ENCODE results near the gene NRG3. TPM values are rescaled to one million over a fixed set of nuclear protein-coding genes. Genes with fewer than 3 reads are reported as not detected.

NRG3 gene
- total and polyA plus RNA-seq, 2 donors (not counting 1 experiment from before 2014, with no cell fraction given), result 0.06 TPM; not detected in 1

GRCh38 chr10:82266438-82266837 lies 391.4 kb downstream of the NRG3 start:
- no peaks in the 10 kb centered on the region for H3K4me1 ChIP-seq (ENCODE audit: control insufficient read depth in 2 of 2, insufficient read depth in 2 of 2, low read length in 2 of 2)
- H3K4me3 ChIP-seq (ENCODE audit: control extremely low read depth in 1 of 5, extremely low read depth in 1 of 5, insufficient read depth in 1 of 5, low read depth in 2 of 5, low read length in 4 of 5), result no peak overlapping the region
- WGBS (ENCODE audit: insufficient coverage), result no CpG with 5 or more reads among the region's 1 CpG
- Mint-ChIP-seq H3K9me3 (ENCODE audit: insufficient read depth) (no peaks in the 10 kb centered on the region), H3K4me3 (no peak overlapping the region), H3K4me1 (no peaks in the 10 kb centered on the region), H3K27ac (no peak overlapping the region), H3K27me3 (no peaks in the 10 kb centered on the region)
- H3K27me3 ChIP-seq (replicated peaks in 1 of 4; ENCODE audit: control extremely low read depth in 1 of 4, control insufficient read depth in 3 of 4, insufficient read depth in 4 of 4, low read length in 3 of 4), result no peaks in the 10 kb centered on the region
- H3K27ac ChIP-seq (ENCODE audit: low read length in 2 of 2), result no peak overlapping the region
- POLR2A ChIA-PET, result no interaction called here
- DNase-seq, result no peak
- intact Hi-C loops (cut with micrococcal nuclease), result no loop called here
- H3K4me2 ChIP-seq (replicated peaks; ENCODE audit: low read depth, low read length, poor library complexity, severe bottlenecking), result no peak overlapping the region
- no peaks in the 10 kb centered on the region for H3K36me3 ChIP-seq (replicated peaks in 1 of 2; ENCODE audit: control extremely low read depth in 1 of 2, control insufficient read depth in 1 of 2, extremely low read depth in 1 of 2, insufficient read depth in 2 of 2, low read length in 1 of 2)
- H3K79me2 ChIP-seq (ENCODE audit: control insufficient read depth, insufficient read depth, low read length), result no peaks in the 10 kb centered on the region
- H4K20me1 ChIP-seq (ENCODE audit: control insufficient read depth, insufficient read depth, low read length, poor library complexity, severe bottlenecking), result no peaks in the 10 kb centered on the region
- H2AFZ ChIP-seq (ENCODE audit: insufficient read depth, low read depth, low read length, poor library complexity, severe bottlenecking), result no peak overlapping the region
- CTCF ChIA-PET, result no interaction called here
- H3K9me3 ChIP-seq (ENCODE audit: control extremely low read depth in 1 of 3, control insufficient read depth in 2 of 3, insufficient read depth in 1 of 3, low read length in 2 of 3), result no peaks in the 10 kb centered on the region
- TF ChIP-seq CTCF (IDR thresholded peaks at IDR 0.05) (no peak), EZH2 (IDR thresholded peaks at IDR 0.05; ENCODE audit: borderline replicate concordance, insufficient read depth, low read depth, low read length, poor library complexity, severe bottlenecking) (no peak)
- ATAC-seq (ENCODE audit: low read depth), result no peak
- H3K9ac ChIP-seq (ENCODE audit: low read length), result no peak overlapping the region

GRCh38 chr10:82267014-82267413 lies 392.0 kb downstream of the NRG3 start:
- intact Hi-C loops (cut with micrococcal nuclease), result no loop called here
- ChIA-PET POLR2A (no interaction called here), CTCF (no interaction called here)
- Histone ChIP-seq H3K9me3 (ENCODE audit: control extremely low read depth in 1 of 3, control insufficient read depth in 2 of 3, insufficient read depth in 1 of 3, low read length in 2 of 3) (no peaks in the 10 kb centered on the region), H3K4me1 (ENCODE audit: control insufficient read depth in 2 of 2, insufficient read depth in 2 of 2, low read length in 2 of 2) (no peaks in the 10 kb centered on the region), H3K4me2 (replicated peaks; ENCODE audit: low read depth, low read length, poor library complexity, severe bottlenecking) (no peak overlapping the region), H3K36me3 (replicated peaks in 1 of 2; ENCODE audit: control extremely low read depth in 1 of 2, control insufficient read depth in 1 of 2, extremely low read depth in 1 of 2, insufficient read depth in 2 of 2, low read length in 1 of 2) (no peaks in the 10 kb centered on the region), H3K9ac (ENCODE audit: low read length) (no peak overlapping the region), H3K4me3 (ENCODE audit: control extremely low read depth in 1 of 5, extremely low read depth in 1 of 5, insufficient read depth in 1 of 5, low read depth in 2 of 5, low read length in 4 of 5) (no peak overlapping the region), H2AFZ (ENCODE audit: insufficient read depth, low read depth, low read length, poor library complexity, severe bottlenecking) (no peak overlapping the region), H3K27me3 (replicated peaks in 1 of 4; ENCODE audit: control extremely low read depth in 1 of 4, control insufficient read depth in 3 of 4, insufficient read depth in 4 of 4, low read length in 3 of 4) (no peaks in the 10 kb centered on the region), H4K20me1 (ENCODE audit: control insufficient read depth, insufficient read depth, low read length, poor library complexity, severe bottlenecking) (no peaks in the 10 kb centered on the region), H3K27ac (ENCODE audit: low read length in 2 of 2) (no peak overlapping the region), H3K79me2 (ENCODE audit: control insufficient read depth, insufficient read depth, low read length) (no peaks in the 10 kb centered on the region)
- Mint-ChIP-seq H3K4me3 (no peak overlapping the region), H3K27ac (no peak overlapping the region), H3K27me3 (no peaks in the 10 kb centered on the region), H3K4me1 (no peaks in the 10 kb centered on the region), H3K9me3 (ENCODE audit: insufficient read depth) (no peaks in the 10 kb centered on the region)
- WGBS (ENCODE audit: insufficient coverage), result 89% methylated on average over 2 of the region's 2 CpGs
- no peak for ATAC-seq (ENCODE audit: low read depth)
- no peak for TF ChIP-seq CTCF (IDR thresholded peaks at IDR 0.05)
- no peak for TF ChIP-seq EZH2 (IDR thresholded peaks at IDR 0.05; ENCODE audit: borderline replicate concordance, insufficient read depth, low read depth, low read length, poor library complexity, severe bottlenecking)
- no peak for DNase-seq
